CD4-positive, alpha-beta T cell treated with Interleukin-6 at 100 ng/mL for 8 hours (primary cell): ENCODE data around the gene GSG1L.

Experiments
- DNase-seq: peaks from one replicate; pipeline ENCODE4 v3.0.0-alpha.2; 2020; ENCODE audit warnings: mixed read lengths, low spot score

GSG1L gene

DNA sequence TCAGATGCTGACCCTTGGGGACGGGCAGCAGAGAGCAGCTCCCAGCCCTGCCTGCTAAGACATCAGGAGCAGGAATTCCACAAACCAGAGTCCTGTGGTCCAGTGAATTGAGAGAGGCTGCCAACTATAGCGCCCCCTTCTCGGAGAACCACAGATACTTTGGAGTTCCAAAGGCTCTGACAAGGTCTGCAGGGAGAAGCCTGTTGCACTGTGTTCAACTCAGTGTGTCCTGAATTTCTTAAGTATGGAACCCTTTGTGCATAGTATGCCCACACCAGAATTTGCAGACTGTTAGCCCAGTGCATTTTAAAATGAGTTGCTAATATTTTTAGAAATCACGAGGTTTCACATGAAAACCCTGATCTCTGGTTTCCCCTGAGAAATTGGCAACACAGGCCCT lies 290.2 kb downstream of the GSG1L start:
- no peak for DNase-seq

GRCh38 chr16:27772093-27772825 lies 291.3 kb downstream of the GSG1L start:
- DNase-seq: no peak

DNA sequence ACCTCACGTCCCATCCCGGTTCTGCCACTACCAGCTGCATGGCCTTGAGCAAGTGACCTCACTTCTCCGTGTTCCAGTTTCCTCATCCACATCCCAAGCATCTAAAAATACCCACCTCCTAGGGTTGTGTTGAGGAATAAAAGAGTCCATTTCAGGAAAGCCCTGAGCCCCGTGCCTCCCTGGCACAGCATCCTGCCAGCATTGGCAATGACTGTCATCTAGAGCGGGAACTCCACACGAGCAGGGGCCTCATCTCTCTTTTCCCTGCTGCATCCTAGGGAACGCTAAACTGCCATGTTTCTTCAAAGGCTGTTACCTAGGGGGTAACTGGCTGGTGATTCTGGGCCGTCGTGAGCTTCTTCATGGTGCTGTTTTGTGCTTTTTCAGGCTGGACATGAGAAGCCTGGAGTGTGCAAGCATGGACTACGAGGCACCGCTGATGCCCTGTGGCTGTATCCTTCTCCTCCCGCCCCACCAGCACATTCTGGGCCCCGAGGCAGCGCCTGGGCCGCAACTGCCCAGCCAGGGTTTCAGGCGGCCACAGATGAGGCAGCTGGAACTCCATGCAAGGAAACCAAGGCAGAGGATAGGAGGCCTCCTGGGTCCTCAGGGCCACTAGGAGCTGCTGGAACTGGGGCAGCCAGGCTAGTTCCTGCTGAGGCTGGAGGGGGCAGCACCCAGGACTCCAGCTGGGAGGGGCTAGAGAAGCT lies 292.2 kb downstream of the GSG1L start:
- DNase-seq: no peak

GRCh38 chr16:27770271-27771196 lies 293.0 kb downstream of the GSG1L start:
- DNase-seq: no peak

GRCh38 chr16:27769561-27770255 lies 293.8 kb downstream of the GSG1L start:
- no peak for DNase-seq

DNA sequence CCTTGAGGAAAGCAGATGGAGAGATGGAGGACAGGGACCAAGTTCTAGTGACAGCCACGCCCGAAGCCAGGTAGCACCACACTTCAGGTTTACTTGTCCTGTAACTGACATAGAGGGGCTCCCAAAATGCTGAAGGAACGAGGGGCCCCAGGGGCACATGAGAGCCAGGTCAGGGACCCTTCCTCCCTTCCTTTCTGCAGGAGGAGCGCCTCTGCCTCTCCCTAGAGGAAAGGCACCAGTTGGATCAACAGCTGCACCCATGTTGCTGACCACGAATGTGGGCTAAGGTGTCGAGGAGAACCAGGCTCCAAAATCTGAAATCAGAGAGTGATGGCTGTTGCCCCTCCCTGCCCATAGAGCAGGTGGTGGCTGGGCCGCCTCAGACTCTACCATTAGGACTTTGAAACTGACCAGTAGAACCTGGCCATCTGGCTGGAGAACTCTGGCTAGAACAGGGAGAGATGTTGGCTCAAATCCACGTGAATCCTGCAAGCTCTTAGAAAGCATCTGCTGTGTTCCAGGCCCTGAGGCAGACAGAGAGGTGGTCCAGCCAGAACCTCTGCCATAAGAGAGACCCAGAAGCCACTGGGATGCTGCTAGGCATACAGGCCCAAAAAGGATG lies 294.8 kb downstream of the GSG1L start:
- no peak for DNase-seq

DNA sequence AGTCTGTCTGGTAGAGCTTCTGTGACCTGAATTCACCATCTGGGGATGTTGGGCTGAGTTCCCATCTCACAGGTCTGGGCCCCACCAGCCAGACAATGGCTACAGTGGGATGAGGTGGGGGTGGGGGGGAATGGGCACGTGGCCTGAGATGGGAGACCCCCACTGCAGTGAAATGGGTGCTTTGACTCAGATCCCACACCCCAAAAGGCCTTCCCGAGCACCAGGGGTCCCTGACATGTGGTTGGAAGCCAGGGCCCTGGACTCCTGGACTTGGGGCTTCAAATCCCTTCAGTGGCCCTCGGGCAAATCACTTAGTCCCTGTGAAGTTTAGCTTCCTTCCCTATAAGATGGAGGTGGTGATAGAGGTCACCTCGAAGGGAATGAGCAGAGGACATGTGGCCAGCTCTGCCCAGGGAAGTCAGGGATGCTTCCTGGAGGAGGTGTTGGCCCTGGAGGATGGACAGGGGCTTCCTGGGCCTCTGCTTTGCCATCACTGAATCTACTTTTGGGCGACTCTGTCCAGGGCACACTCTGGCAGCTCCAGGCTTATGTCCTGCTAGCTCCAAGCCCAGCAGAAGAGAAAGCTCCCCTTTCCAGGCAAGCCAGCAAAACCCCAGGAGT lies 295.4 kb downstream of the GSG1L start:
- DNase-seq: no peak

GRCh38 chr16:27767081-27767480 lies 296.4 kb downstream of the GSG1L start:
- DNase-seq: no peak

DNA sequence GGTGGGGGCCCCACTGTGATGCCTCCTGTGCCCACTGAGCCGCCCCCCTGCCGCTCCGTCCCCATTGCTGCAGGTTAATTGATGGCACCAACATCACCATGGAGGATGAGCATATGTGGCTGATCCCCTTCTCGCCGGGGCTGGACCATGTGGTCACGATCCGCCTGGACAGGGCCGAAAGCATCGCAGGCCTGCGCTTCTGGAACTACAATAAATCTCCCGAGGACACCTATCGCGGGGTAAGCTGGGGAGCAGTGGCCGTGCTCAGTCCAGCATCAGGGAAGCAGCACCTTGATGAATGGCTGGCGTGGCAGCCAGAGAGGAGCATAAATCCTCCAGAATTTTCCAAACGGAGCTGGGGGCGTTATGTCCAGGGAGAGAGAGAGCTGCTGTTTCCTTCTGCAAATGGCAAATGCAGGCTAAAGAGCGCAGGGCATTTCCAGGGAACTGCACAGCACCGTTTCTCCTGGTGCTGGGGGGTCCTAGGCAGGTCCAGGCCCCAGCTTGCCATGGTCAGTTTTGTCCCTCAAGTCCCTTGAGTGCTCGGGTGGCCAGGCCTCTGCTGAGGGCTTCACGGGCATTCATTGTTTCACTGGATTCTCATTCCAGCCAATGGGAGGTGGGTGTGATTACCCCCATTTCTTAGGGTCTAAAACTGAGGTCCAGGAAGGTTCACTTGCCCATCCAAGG lies 297.1 kb downstream of the GSG1L start:
- DNase-seq: no peak

DNA sequence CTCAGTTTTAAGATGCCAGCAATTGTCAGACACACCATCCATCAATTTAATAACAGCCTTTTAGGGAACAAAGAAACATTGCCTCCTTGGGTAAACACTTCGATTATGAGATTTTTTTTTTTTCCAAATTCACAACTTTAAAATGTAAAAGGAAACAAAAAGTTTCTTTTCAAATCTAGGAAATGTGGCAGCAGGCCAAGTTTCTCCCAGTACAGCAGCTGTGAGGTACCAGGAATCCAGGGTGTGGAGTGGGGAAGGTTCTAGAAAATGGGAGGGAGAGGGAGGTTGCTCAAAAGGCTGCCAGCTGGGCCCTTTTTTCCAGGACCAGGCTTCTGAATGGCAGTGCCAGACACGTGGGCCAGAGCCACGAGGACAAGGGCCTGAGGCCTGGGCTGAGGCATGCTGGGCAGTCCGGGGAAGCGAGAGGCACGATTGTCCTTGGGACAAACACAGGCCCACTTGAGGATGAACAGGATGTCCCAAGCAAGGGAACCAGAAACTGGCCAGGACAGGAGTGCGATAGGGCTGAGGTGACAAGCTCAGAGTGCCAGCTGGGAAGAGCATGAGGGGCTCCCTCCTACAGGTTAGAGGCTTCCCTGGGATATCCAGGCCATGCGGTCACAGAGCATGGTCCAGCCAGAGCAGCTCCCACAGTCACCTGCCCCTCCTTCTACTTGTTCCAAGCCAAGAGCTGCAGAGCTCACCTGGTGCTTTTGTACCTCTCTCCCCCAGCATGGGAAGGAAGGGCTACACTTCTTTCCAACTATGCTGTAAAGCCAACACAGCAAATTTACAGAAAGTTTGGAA lies 298.4 kb downstream of the GSG1L start:
- DNase-seq: no peak

DNA sequence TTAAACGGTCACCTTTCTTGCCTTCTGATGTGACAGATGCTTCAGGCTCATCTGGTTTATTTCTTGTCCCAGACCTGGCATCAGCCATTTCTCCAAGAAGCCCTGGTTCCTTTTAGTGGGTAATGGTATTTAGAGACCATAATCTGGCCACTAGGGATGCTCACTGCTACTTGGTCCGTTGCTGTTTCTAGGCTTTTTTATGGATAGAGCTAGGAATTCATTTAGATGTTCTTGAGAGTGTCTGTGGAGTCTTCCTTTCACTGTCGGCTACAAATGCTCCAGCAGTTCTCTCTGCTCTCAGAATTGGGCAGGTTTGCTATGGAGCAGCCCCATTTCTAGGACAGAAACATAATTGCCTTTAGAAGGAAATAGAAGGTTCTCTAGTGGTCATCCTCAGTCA lies 299.1 kb downstream of the GSG1L start:
- no peak for DNase-seq

DNA sequence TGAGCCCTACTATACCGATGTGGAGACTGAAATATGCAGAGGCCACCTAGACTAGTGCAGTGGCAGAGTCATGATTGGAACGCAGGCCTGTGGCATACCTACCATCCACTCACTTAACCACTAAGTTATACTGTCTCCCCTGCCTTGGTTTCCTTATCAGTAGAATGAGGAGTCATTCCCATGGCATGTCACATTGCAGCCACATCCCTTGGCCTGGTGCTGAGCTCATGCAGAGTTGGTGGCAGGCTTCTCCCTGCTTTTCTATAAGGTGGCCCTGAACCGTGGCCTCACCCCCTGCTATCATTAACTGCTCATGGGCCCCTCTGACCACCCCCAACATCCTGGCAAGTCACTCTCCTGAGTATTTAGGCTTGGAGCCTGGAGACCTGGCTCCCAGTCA lies 301.1 kb downstream of the GSG1L start:
- no peak for DNase-seq

- DNase-seq: no peak
Observed at GRCh38 chr16:27761816-27762215, 301.7 kb downstream of the GSG1L start.

DNA sequence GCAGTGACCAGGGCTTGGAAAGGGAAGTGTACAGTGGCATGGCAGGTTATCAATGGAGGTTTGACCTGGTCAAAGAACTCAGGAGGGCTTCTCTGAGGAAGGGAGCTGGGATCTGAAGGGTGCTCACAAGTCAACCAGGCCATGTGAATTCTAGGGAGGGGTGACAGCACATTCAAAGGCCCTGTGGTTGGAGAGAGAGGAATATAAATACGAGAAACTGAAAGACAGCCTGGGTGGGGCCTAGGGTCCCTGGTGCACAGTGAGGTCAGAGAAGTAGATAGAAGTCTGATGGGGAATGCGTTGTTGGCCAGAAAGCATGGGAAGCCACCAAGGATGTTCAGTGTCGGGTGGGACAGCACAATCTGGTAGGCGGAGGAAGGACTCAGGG lies 302.7 kb downstream of the GSG1L start:
- no peak for DNase-seq

- no peak for DNase-seq
Observed at GRCh38 chr16:27759967-27760788, 303.3 kb downstream of the GSG1L start.

GRCh38 chr16:27759301-27759871 lies 304.1 kb downstream of the GSG1L start:
- DNase-seq: no peak

DNA sequence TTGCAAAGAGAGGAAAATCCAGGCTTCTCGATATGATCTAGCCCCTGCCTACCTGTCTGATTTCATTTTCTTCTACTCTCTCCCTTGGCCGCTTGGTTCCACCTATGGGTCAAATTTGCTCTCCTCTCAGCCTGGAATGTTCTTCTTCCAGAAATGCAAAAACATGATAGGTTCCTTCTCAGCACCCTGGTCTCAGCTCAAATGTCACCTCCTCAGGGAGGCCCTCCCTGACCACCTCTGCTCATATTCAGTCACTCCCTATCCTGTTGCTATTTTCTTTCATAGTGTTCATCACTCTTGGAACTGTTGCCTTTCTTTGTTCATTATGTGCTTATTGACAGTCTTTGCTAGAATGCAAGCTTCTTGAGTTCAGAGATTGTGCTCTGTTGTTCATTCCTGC lies 305.0 kb downstream of the GSG1L start:
- no peak for DNase-seq

DNA sequence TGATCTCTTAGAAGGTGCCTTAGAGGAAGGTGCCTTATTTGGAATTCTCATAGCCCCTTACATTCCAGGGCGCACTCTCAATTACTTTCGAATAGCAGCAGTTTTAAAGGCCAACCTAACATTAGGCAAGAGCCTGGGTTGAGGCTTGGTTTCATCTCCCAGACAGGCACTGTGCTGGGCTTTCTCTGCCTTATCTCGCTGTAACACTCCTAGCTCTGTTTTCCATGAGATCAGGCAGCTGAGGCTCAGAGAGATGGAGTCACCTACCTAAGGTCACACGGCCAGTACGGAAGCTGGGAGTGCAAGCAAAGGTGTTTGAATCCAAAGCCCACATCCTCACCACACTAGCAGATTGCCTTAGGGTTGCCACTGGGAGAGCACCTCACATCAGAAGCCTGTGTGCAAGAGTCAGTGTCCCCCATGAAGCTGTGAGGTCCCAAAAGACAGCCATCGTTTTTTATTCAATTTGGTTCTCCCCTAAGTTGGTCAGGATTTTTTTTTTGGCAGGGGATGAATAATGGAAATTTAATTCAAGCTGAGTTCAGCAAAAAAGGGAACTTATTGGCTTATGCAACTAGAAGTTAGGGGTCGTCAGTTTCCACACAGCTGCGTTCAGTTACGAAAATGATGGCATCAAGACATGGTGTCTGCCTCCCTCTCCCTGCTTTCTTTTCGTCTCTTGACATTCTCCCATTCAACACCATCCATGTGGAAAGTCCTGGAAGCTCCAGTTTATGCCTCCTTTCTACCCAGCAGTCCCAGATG lies 307.1 kb downstream of the GSG1L start:
- DNase-seq: no peak
